Upper lobe of left lung (tissue), 4 donors: Measurements from ENCODE around the gene ADCY2.

Experiments
- CTCF ChIP-seq, 6 experiments: fragments of 450-650 bp in 4 of 6; fragments of 200-600 bp in 2 of 6; sonication (generic) in 2 of 6; IDR thresholded peaks; one replicate each; pipeline ENCODE4 v1.5.1; 2016 to 2019; ENCODE audit warnings: antibody characterized with exemption in 6 of 6
- EP300 ChIP-seq, 4 donors: sonication (generic); formaldehyde crosslinking; IDR thresholded peaks; one replicate each; pipeline ENCODE4 v1.5.1; 2017; ENCODE audit warnings: antibody characterized with exemption in 4 of 4, control low read depth in 2 of 4

- TF ChIP-seq CTCF (IDR thresholded peaks at IDR 0.05), result no peak
- no peak for TF ChIP-seq EP300 (IDR thresholded peaks at IDR 0.05)
Observed at GRCh38 chr5:7823594-7823993, 427.7 kb downstream of the ADCY2 start.
